ENCODE results near the gene AK3. TPM values are rescaled to one million over a fixed set of nuclear protein-coding genes. Genes with fewer than 3 reads are reported as not detected.

The AK3 gene
- total and polyA plus RNA-seq, 2 donors (not counting 3 experiments of a cell fraction or from before 2014, with no cell fraction given): 20.6 to 42.3 TPM

GRCh38 chr9:4665357-4665756 lies 75.6 kb downstream of the AK3 start:
- FAIRE-seq (peak; percentile 64), DNase-seq (ENCODE audit: low read depth, low spot score) (peak; percentile 72)
- dilution Hi-C loops (cut with MboI; ENCODE audit: extremely low pct_ligation_motif_present, low sequenced_read_pairs) (no loop called here), intact Hi-C loops (cut with micrococcal nuclease) (loop anchor here (1.0 kb wide), 1 partner anchor 283 kb away; no protein-coding TSS in a partner anchor)
- no peaks in the 10 kb centered on the region for H3K9me1 ChIP-seq (replicated peaks; ENCODE audit: control insufficient read depth, extremely low read depth, insufficient read depth, low read length)
- H3K27ac ChIP-seq (ENCODE audit: insufficient read depth, low read depth, low read length): no peak overlapping the region
- H3K27me3 ChIP-seq (ENCODE audit: control insufficient read depth in 2 of 2, insufficient read depth in 2 of 2, low read length in 2 of 2): peaks cover 0 to 4% of the 10 kb centered on the region in 2 experiments
- H3K4me1 ChIP-seq (ENCODE audit: control insufficient read depth, extremely low read depth, insufficient read depth, low read length): peaks cover 32% of the 10 kb centered on the region
- H3K9ac ChIP-seq (replicated peaks; ENCODE audit: extremely low read depth, insufficient read depth, low read length): no peak overlapping the region
- H3K36me3 ChIP-seq (ENCODE audit: control insufficient read depth in 2 of 2, extremely low read depth in 1 of 2, insufficient read depth in 2 of 2, low read length in 2 of 2): no peaks in the 10 kb centered on the region
- CTCF ChIA-PET: interaction anchor here (0.7 to 2.5 kb wide), 8 partner anchors 10 to 935 kb away, joined by 3 to 14 read pairs (median 4); partner anchors contain the start of gene CDC37L1
- no peaks in the 10 kb centered on the region for H3K79me2 ChIP-seq (ENCODE audit: control insufficient read depth, insufficient read depth, low read length)
- no peaks in the 10 kb centered on the region for H3K9me3 ChIP-seq (replicated peaks; ENCODE audit: control insufficient read depth, insufficient read depth, low read length)
- TF ChIP-seq POLR2A (IDR thresholded peaks at IDR 0.05; ENCODE audit: low read depth, low read length): no peak
- no peak for TF ChIP-seq MAX (IDR thresholded peaks at IDR 0.05; ENCODE audit: insufficient read depth, insufficient read length)
- TF ChIP-seq POLR2AphosphoS5 (IDR thresholded peaks at IDR 0.05; ENCODE audit: insufficient read depth, low read depth, low read length): no peak
- TF ChIP-seq JUN (IDR thresholded peaks at IDR 0.05; ENCODE audit: borderline replicate concordance, insufficient read depth, insufficient read length, low read depth): no peak
- TF ChIP-seq MYC (IDR thresholded peaks at IDR 0.05; ENCODE audit: low read depth, low read length): no peak
- no peak for TF ChIP-seq CTCF (IDR thresholded peaks at IDR 0.05; ENCODE audit: extremely low read depth in 1 of 2, insufficient read depth in 1 of 2, low read depth in 1 of 2, low read length in 2 of 2)
- BruUV-seq (replicated peaks): no TSS peak
- no peak overlapping the region for H2AFZ ChIP-seq (ENCODE audit: low read depth, low read length)
- peak overlapping the region; percentile 93 for H3K4me2 ChIP-seq (ENCODE audit: insufficient read depth, low read length)
- no peaks in the 10 kb centered on the region for H4K20me1 ChIP-seq (replicated peaks; ENCODE audit: control insufficient read depth, extremely low read depth, insufficient read depth, low read length)
- no peak overlapping the region for H3K4me3 ChIP-seq (replicated peaks in 1 of 3; ENCODE audit: insufficient read depth in 1 of 3, low read depth in 1 of 3, low read length in 3 of 3)
- POLR2A ChIA-PET: interaction anchor here (1.7 kb wide), 1 partner anchor 14 kb away, joined by 5 read pairs; the partner anchor contains the start of gene CDC37L1
